ENCODE results near the gene SUCLA2. TPM values are rescaled to one million over a fixed set of nuclear protein-coding genes. Genes with fewer than 3 reads are reported as not detected.
"Not testable (repeated sequence)": the region's sequence is repeated elsewhere in the genome, so short reads cannot be mapped to it uniquely, and the experiment has no call there.

The SUCLA2 gene
- total RNA-seq, 2 donors from 2014 or later: 42.1 to 45.7 TPM

- no peaks in the 10 kb centered on the region for H3K9me3 ChIP-seq
- TF ChIP-seq CTCF (IDR thresholded peaks at IDR 0.05): no peak
- no peak for TF ChIP-seq POLR2A (IDR thresholded peaks at IDR 0.05)
- no peak for TF ChIP-seq POLR2AphosphoS5 (IDR thresholded peaks at IDR 0.05)
- no peaks in the 10 kb centered on the region for H3K36me3 ChIP-seq
- no peaks in the 10 kb centered on the region for H3K4me1 ChIP-seq (replicated peaks)
- H3K27ac ChIP-seq: no peak overlapping the region
- H3K27me3 ChIP-seq (replicated peaks; ENCODE audit: insufficient read depth): no peaks in the 10 kb centered on the region
- DNase-seq (ENCODE audit: low spot score): no peak
- intact Hi-C loops (cut with DNase I): no loop called here
- WGBS: 93% methylated on average over 4 of the region's 4 CpGs
- no peak overlapping the region for H3K4me3 ChIP-seq
These were observed 41.4 kb downstream of the SUCLA2 start for GRCh38 chr13:47959468-47960247.

GRCh38 chr13:47957073-47957472, 44.0 kb downstream of the SUCLA2 start:
- Histone ChIP-seq H3K9me3 (no peaks in the 10 kb centered on the region), H3K4me1 (replicated peaks) (no peaks in the 10 kb centered on the region), H3K36me3 (no peaks in the 10 kb centered on the region), H3K27me3 (replicated peaks; ENCODE audit: insufficient read depth) (no peaks in the 10 kb centered on the region), H3K4me3 (no peak overlapping the region), H3K27ac (no peak overlapping the region)
- intact Hi-C loops (cut with DNase I): no loop called here
- WGBS: 100% methylated on average over 5 of the region's 5 CpGs
- DNase-seq (ENCODE audit: low spot score): no peak
- TF ChIP-seq POLR2AphosphoS5 (IDR thresholded peaks at IDR 0.05) (no peak), CTCF (IDR thresholded peaks at IDR 0.05) (no peak), POLR2A (IDR thresholded peaks at IDR 0.05) (no peak)

- Histone ChIP-seq H3K27ac (no peak overlapping the region), H3K4me3 (no peak overlapping the region), H3K36me3 (no peaks in the 10 kb centered on the region), H3K9me3 (no peaks in the 10 kb centered on the region), H3K27me3 (replicated peaks; ENCODE audit: insufficient read depth) (no peaks in the 10 kb centered on the region), H3K4me1 (replicated peaks) (no peaks in the 10 kb centered on the region)
- intact Hi-C loops (cut with DNase I): no loop called here
- no peak for DNase-seq (ENCODE audit: low spot score)
- 91% methylated on average over 2 of the region's 2 CpGs for WGBS
- TF ChIP-seq POLR2A (IDR thresholded peaks at IDR 0.05): no peak
- TF ChIP-seq CTCF (IDR thresholded peaks at IDR 0.05): no peak
These were observed 45.2 kb downstream of the SUCLA2 start for GRCh38 chr13:47955836-47956235.

GRCh38 chr13:47949799-47950198, 51.3 kb downstream of the SUCLA2 start:
- Histone ChIP-seq H3K27ac (no peak overlapping the region), H3K4me3 (no peak overlapping the region), H3K9me3 (no peaks in the 10 kb centered on the region), H3K36me3 (no peaks in the 10 kb centered on the region), H3K4me1 (replicated peaks) (no peaks in the 10 kb centered on the region), H3K27me3 (replicated peaks; ENCODE audit: insufficient read depth) (no peaks in the 10 kb centered on the region)
- intact Hi-C loops (cut with DNase I): no loop called here
- 87% methylated on average over 2 of the region's 2 CpGs for WGBS
- DNase-seq (ENCODE audit: low spot score): no peak
- TF ChIP-seq POLR2A (IDR thresholded peaks at IDR 0.05) (no peak), POLR2AphosphoS5 (IDR thresholded peaks at IDR 0.05) (no peak), CTCF (IDR thresholded peaks at IDR 0.05) (no peak)

GRCh38 chr13:47945738-47946137, 55.3 kb downstream of the SUCLA2 start:
- no peak for TF ChIP-seq CTCF (IDR thresholded peaks at IDR 0.05)
- TF ChIP-seq POLR2A (IDR thresholded peaks at IDR 0.05): no peak
- TF ChIP-seq POLR2AphosphoS5 (IDR thresholded peaks at IDR 0.05): no peak
- intact Hi-C loops (cut with DNase I): no loop called here
- WGBS: 97% methylated on average over 2 of the region's 2 CpGs
- Histone ChIP-seq H3K4me1 (replicated peaks) (no peaks in the 10 kb centered on the region), H3K9me3 (no peaks in the 10 kb centered on the region), H3K27me3 (replicated peaks; ENCODE audit: insufficient read depth) (no peaks in the 10 kb centered on the region), H3K4me3 (no peak overlapping the region), H3K27ac (no peak overlapping the region), H3K36me3 (peaks cover 5 to 12% of the 10 kb centered on the region in 2 donors)
- DNase-seq (ENCODE audit: low spot score): no peak

GRCh38 chr13:47945146-47945545, 55.9 kb downstream of the SUCLA2 start:
- H3K4me1 ChIP-seq (replicated peaks); intact Hi-C loops (cut with DNase I); DNase-seq (ENCODE audit: low spot score); H3K4me3 ChIP-seq; H3K27ac ChIP-seq; H3K27me3 ChIP-seq (replicated peaks; ENCODE audit: insufficient read depth); H3K9me3 ChIP-seq: not testable (repeated sequence)
- H3K36me3 ChIP-seq: peaks cover 5 to 12% of the 10 kb centered on the region in 2 donors
- 95% methylated on average over 4 of the region's 4 CpGs for WGBS
